ENCODE data around the gene SRXN1.

Gene SRXN1

DNA sequence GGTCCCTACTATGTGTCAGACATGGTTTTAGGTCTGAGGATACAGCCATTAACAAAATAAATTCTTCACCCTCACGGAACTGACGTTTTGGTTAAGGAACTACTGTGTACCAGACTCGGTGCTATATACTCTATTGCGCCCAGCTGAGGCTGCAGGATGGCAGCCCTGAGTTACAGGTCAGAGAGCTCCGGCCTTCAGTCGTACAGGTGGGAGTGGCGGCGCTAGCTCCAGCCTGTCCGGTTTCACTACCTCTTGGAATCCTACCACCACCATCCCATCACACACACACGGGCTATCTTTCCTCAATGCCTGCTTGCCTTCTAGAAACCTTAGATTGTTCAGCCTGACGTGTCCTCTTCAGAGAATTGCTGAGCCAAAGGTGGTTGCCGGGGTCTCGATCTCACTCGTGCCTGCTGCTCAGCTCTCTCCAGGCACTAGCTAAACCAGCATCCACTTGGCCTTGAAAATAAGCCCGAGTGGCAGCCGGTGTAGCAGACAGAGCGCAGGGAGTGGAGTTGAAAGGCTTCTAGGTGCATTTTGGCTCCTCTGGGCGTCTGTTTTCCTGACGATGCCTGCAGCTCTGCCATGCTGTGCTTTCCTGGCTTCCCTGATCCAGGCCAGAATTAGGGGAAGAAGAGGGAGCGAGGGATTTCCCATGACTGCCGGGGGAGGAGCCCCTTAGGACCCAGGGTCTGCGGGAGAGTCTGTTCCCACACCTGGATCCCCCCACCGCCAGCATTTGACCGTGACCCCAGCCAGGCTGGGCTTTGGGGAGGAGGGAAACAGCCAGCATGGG lies 41.8 kb downstream of the SRXN1 start:
- no peaks in the 10 kb centered on the region for H3K36me3 ChIP-seq (ENCODE audit: control insufficient read depth, insufficient read depth, low read length)
- no peak overlapping the region for H3K4me2 ChIP-seq (ENCODE audit: low read length)
- H3K27ac ChIP-seq, result no peak overlapping the region
- peak overlapping the region; percentile 61 for H2AFZ ChIP-seq
- TF ChIP-seq, protein P1, sequence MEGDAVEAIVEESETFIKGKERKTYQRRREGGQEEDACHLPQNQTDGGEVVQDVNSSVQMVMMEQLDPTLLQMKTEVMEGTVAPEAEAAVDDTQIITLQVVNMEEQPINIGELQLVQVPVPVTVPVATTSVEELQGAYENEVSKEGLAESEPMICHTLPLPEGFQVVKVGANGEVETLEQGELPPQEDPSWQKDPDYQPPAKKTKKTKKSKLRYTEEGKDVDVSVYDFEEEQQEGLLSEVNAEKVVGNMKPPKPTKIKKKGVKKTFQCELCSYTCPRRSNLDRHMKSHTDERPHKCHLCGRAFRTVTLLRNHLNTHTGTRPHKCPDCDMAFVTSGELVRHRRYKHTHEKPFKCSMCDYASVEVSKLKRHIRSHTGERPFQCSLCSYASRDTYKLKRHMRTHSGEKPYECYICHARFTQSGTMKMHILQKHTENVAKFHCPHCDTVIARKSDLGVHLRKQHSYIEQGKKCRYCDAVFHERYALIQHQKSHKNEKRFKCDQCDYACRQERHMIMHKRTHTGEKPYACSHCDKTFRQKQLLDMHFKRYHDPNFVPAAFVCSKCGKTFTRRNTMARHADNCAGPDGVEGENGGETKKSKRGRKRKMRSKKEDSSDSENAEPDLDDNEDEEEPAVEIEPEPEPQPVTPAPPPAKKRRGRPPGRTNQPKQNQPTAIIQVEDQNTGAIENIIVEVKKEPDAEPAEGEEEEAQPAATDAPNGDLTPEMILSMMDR (IDR thresholded peaks at IDR 0.05), result no peak
- no peaks in the 10 kb centered on the region for H3K9me3 ChIP-seq (ENCODE audit: control insufficient read depth, low read length)
- no peaks in the 10 kb centered on the region for H3K4me1 ChIP-seq
- H3K79me2 ChIP-seq, result no peaks in the 10 kb centered on the region
- H3K9ac ChIP-seq, result no peak overlapping the region
- no peak overlapping the region for H3K4me3 ChIP-seq (ENCODE audit: low read depth, low read length)
- H3K27me3 ChIP-seq (ENCODE audit: control insufficient read depth, insufficient read depth, low read length), result no peaks in the 10 kb centered on the region

DNA sequence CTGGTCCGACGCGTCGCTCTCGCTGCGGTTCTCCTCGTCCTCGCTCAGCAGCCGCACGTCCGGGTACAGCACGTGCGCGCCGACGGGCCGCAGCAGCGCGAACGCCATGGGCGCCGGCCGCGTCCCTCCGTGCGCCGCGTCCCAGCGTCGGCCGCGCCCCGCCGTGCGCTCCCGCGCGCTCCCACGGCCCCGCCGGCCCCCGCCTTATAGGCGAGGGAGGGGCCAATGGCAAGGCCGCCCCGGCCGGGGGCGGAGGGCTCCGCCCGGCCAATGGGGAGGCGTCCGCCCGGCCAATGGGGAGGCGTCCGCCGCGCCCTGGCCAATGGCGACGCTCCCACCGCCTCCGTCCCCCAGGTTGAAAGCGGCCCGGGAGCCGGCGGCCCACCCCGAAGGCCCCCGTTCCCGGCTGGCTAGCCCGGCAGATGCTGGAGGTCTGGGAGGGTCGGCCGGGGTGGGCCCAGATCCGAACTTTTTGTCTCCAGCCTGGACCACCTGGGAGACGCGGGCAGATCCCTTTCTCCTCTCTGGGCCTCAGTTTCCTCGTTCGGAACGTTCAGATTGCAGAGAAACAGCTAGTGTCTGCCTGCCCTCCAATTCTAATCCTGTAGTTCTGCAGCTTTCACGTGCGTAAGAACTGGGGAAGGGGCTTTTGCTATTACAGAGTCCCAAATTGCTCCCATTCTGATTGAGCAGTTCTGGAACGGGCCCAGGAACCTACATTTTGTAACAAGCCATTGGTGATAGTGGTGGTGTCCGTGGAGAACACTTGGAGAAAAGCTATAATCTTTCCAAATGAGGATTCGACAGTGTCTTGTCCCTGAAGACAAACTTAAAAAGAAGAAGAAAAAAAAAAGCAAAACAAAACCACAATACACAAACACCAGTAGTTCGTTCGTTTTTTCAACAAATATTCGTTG lies 42.6 kb downstream of the SRXN1 start, which contains the start of gene TCF15:
TCF15 (minus strand) TSS at position 180 of the 917 bp plus-strand sequence; CDS start at position 108, 72 bp downstream.
- Histone ChIP-seq H3K27me3 (ENCODE audit: control insufficient read depth, insufficient read depth, low read length) (no peaks in the 10 kb centered on the region), H3K4me1 (no peaks in the 10 kb centered on the region), H2AFZ (peak within 1 kb of the TSS; percentile 61), H3K9me3 (ENCODE audit: control insufficient read depth, low read length) (no peaks in the 10 kb centered on the region), H3K4me3 (ENCODE audit: low read depth, low read length) (no peak within 1 kb of the TSS), H3K79me2 (no peaks in the 10 kb centered on the region), H3K4me2 (ENCODE audit: low read length) (no peak within 1 kb of the TSS), H3K9ac (no peak within 1 kb of the TSS), H3K27ac (no peak within 1 kb of the TSS), H3K36me3 (ENCODE audit: control insufficient read depth, insufficient read depth, low read length) (no peaks in the 10 kb centered on the region)
- TF ChIP-seq, protein P1 (IDR thresholded peaks at IDR 0.05), result no peak

DNA sequence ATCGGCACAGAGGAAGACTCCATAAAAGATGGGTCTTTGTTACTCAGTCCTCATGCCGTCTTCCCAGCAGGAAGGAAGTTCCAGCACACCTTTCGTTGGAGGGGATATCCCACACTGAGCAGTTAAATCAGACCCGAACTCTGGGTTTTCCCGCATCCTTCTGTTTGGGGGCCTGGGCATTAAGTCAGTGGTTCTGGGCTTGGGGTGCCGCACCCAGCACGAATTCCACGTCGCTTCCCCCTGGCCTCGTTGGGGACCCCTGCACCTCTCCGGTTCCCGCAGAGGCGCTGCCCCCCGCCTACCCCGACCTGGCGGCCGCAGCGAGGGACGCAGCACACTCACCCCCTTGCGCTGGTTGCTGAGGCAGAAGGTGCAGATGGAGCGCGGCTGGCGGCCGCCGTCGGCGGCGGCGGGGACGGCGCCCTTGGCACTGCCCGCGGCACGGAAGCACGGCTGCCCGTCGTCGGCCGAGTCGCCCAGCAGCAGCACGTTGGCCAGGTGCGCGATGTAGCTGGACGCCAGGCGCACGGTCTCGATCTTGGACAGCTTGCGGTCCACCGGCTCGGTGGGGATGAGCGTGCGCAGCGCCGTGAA lies 43.5 kb downstream of the SRXN1 start:
- Histone ChIP-seq H3K4me3 (ENCODE audit: low read depth, low read length) (no peak overlapping the region), H3K9me3 (ENCODE audit: control insufficient read depth, low read length) (no peaks in the 10 kb centered on the region), H3K27ac (no peak overlapping the region), H3K9ac (no peak overlapping the region), H3K4me1 (no peaks in the 10 kb centered on the region), H3K36me3 (ENCODE audit: control insufficient read depth, insufficient read depth, low read length) (no peaks in the 10 kb centered on the region), H2AFZ (no peak overlapping the region), H3K27me3 (ENCODE audit: control insufficient read depth, insufficient read depth, low read length) (no peaks in the 10 kb centered on the region), H3K79me2 (no peaks in the 10 kb centered on the region), H3K4me2 (ENCODE audit: low read length) (no peak overlapping the region)
- TF ChIP-seq, protein P1 (IDR thresholded peaks at IDR 0.05), result no peak

DNA sequence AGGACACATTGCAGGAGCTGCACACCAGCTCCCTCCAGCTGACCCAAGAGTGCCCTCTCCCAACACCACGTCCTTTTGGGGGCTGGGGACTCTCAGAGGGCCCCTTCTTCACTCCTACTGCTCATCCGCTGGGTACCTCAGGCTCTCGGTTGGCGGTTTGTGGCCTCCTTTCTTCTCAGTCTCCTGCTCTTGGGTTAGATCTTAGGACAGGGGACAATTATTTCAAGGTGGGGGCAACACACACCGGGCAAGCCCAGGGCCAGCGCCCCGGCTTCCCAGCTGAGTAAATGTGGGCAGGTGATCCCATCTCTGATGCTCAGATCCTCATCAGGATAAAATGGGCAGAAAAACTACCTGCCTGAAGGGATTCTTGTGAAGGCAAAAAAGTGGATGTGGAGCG lies 44.0 kb downstream of the SRXN1 start:
- H3K9ac ChIP-seq, result no peak overlapping the region
- no peak overlapping the region for H3K4me2 ChIP-seq (ENCODE audit: low read length)
- H3K36me3 ChIP-seq (ENCODE audit: control insufficient read depth, insufficient read depth, low read length), result no peaks in the 10 kb centered on the region
- no peak overlapping the region for H3K4me3 ChIP-seq (ENCODE audit: low read depth, low read length)
- H3K27ac ChIP-seq, result no peak overlapping the region
- no peaks in the 10 kb centered on the region for H3K79me2 ChIP-seq
- no peaks in the 10 kb centered on the region for H3K9me3 ChIP-seq (ENCODE audit: control insufficient read depth, low read length)
- TF ChIP-seq, protein P1 (IDR thresholded peaks at IDR 0.05), result no peak
- H3K27me3 ChIP-seq (ENCODE audit: control insufficient read depth, insufficient read depth, low read length), result no peaks in the 10 kb centered on the region
- H3K4me1 ChIP-seq, result no peaks in the 10 kb centered on the region
- H2AFZ ChIP-seq, result no peak overlapping the region
